Thoracic aorta (tissue), 2 donors: ENCODE results near the gene CSK. TPM values are rescaled to one million over a fixed set of nuclear protein-coding genes. Genes with fewer than 3 reads are reported as not detected.
"Not testable (repeated sequence)": the region's sequence is repeated elsewhere in the genome, so short reads cannot be mapped to it uniquely, and the experiment has no call there.

Experiments
- ATAC-seq: fragments of 150-250 bp; one replicate; pipeline ENCODE4 v1.8.0; 2017; ENCODE audit warnings: low read depth; ENCODE audit not compliant: insufficient number of reproducible peaks, low FRiP score
- DNase-seq: peaks from one replicate; pipeline ENCODE4 v3.0.0-alpha.2; 2020; ENCODE audit warnings: low spot score
- H3K27ac ChIP-seq, 2 donors: fragments of 200-600 bp; sonication (generic); 1 replicate in 1 of 2; 2 replicates in 1 of 2; pipeline ENCODE4 v1.5.1; 2016; ENCODE audit warnings: mild to moderate bottlenecking in 2 of 2, moderate library complexity in 2 of 2
- H3K27me3 ChIP-seq: fragments of 200-600 bp; sonication (generic); replicated peaks from 2 replicates; pipeline ENCODE4 v1.6.0; 2016; ENCODE audit warnings: mild to moderate bottlenecking; ENCODE audit not compliant: insufficient read depth
- H3K36me3 ChIP-seq: fragments of 200-600 bp; sonication (generic); one replicate; pipeline ENCODE4 v1.5.1; 2016
- H3K4me1 ChIP-seq, 2 donors: fragments of 200-600 bp; sonication (generic); 1 replicate in 1 of 2; 2 replicates in 1 of 2; pipeline versions ENCODE4 v1.5.1 to v1.6.0; 2016; ENCODE audit warnings: low read depth in 2 of 2, mild to moderate bottlenecking in 1 of 2; ENCODE audit not compliant: control insufficient read depth in 1 of 2
- H3K4me3 ChIP-seq: fragments of 200-600 bp; sonication (generic); 2 replicates; pipeline ENCODE4 v1.5.1; 2016; ENCODE audit warnings: mild to moderate bottlenecking
- H3K9me3 ChIP-seq: fragments of 200-600 bp; sonication (generic); 2 replicates; pipeline ENCODE4 v1.5.1; 2016
- CTCF ChIP-seq: fragments of 200-600 bp; sonication (generic); IDR thresholded peaks from one replicate; pipeline ENCODE4 v1.5.1; 2019; ENCODE audit warnings: antibody characterized with exemption
- total RNA-seq, 2 donors: library from RNA; depleted of rRNA; stranded (reverse); fragments of >200 nt; gene quantifications; one replicate each; pipeline versions ENCODE4 v1.1.0 to v1.2.3, GENCODE V29; 2016

Gene CSK
- 10 to 100 TPM; 32.7 to 61.6 TPM for total RNA-seq

GRCh38 chr15:74781431-74782258, at the start of gene CSK:
Gene CSK (plus strand): TSS chr15:74782080. CDS start chr15:74798298, 16,218 bp downstream.
- Histone ChIP-seq H3K9me3 (no peaks in the 10 kb centered on the region), H3K36me3 (no peaks in the 10 kb centered on the region), H3K27me3 (no peaks in the 10 kb centered on the region), H3K27ac (peak within 1 kb of the TSS; percentile 45 to 48), H3K4me1 (peaks cover 39 to 52% of the 10 kb centered on the region in 2 donors), H3K4me3 (peak within 1 kb of the TSS; percentile 88)
- DNase-seq, result no peak
- peak; percentile 69 for ATAC-seq
- peak; percentile 65 for TF ChIP-seq CTCF

- TF ChIP-seq CTCF, result no peak
- H3K9me3 ChIP-seq, result no peaks in the 10 kb centered on the region
- H3K27me3 ChIP-seq, result no peaks in the 10 kb centered on the region
- H3K4me3 ChIP-seq, result no peak overlapping the region
- ATAC-seq, result no peak
- no peak for DNase-seq
- no peaks in the 10 kb centered on the region for H3K36me3 ChIP-seq
- no peaks in the 10 kb centered on the region for H3K4me1 ChIP-seq
- H3K27ac ChIP-seq, result no peak overlapping the region
Observed at GRCh38 chr15:74732846-74733245, 49.0 kb upstream of the CSK start.

GRCh38 chr15:74733269-74733668, 48.6 kb upstream of the CSK start:
- H3K36me3 ChIP-seq, result no peaks in the 10 kb centered on the region
- H3K4me1 ChIP-seq, result no peaks in the 10 kb centered on the region
- TF ChIP-seq CTCF, result no peak
- DNase-seq (no peak), ATAC-seq (no peak)
- H3K9me3 ChIP-seq, result no peaks in the 10 kb centered on the region
- H3K27ac ChIP-seq, result no peak overlapping the region
- no peak overlapping the region for H3K4me3 ChIP-seq
- H3K27me3 ChIP-seq, result no peaks in the 10 kb centered on the region

GRCh38 chr15:74735305-74735704, 46.6 kb upstream of the CSK start:
- DNase-seq (no peak), ATAC-seq (no peak)
- Histone ChIP-seq H3K9me3 (no peaks in the 10 kb centered on the region), H3K36me3 (no peaks in the 10 kb centered on the region), H3K4me3 (no peak overlapping the region), H3K27me3 (no peaks in the 10 kb centered on the region), H3K27ac (no peak overlapping the region), H3K4me1 (no peaks in the 10 kb centered on the region)
- no peak for TF ChIP-seq CTCF

GRCh38 chr15:74738239-74738638, 43.6 kb upstream of the CSK start:
- not testable (repeated sequence) for H3K27ac ChIP-seq, H3K36me3 ChIP-seq, H3K4me3 ChIP-seq, H3K4me1 ChIP-seq, H3K27me3 ChIP-seq, H3K9me3 ChIP-seq, ATAC-seq, DNase-seq
